SK-N-SH (cell line): ENCODE results near the gene KNSTRN. TPM values are rescaled to one million over a fixed set of nuclear protein-coding genes. Genes with fewer than 3 reads are reported as not detected.

Experiments
- CTCF ChIA-PET: fragments of 300-600, 350-600 bp; formaldehyde crosslinking; extraction: SDS; loops from one replicate; lab custom pipeline; 2021; lab: Yijun Ruan, JAX
- POLR2A ChIA-PET: fragments of 350-600 bp; sonication (Branson Sonifier 250); formaldehyde crosslinking; extraction: SDS; loops from one replicate; lab custom pipeline; 2020; ENCODE audit warnings: antibody characterized with exemption, inconsistent platforms; lab: Yijun Ruan, JAX
- DNase-seq: peaks from one replicate; pipeline ENCODE4 v3.0.0; 2012
- H2AFZ ChIP-seq: fragments of 200-600 bp; sonication (generic); 2 replicates; pipeline ENCODE4 v1.8.1; 2016; ENCODE audit warnings: antibody characterized with exemption, mild to moderate bottlenecking, low read depth
- H3F3A ChIP-seq: fragments of 200-600 bp; sonication (generic); replicated peaks from 2 replicates; pipeline ENCODE3; 2016; ENCODE audit warnings: antibody characterized with exemption, mild to moderate bottlenecking; ENCODE audit not compliant: insufficient read depth
- H3K27ac ChIP-seq, 2 experiments: fragments of 200-500 bp in 1 of 2; fragments of 200-600 bp in 1 of 2; sonication (Bioruptor generic) in 1 of 2; sonication (generic), shearing (Covaris generic) in 1 of 2; 2 replicates each; pipeline versions ENCODE4 v1.5.1 to v1.6.1; 2014 to 2016; ENCODE audit warnings: low read depth in 2 of 2, inconsistent platforms in 1 of 2, low read length in 1 of 2, mild to moderate bottlenecking in 1 of 2, mixed read lengths in 1 of 2
- H3K27me3 ChIP-seq: fragments of 200-600 bp; sonication (generic), shearing (Covaris generic); 2 replicates; pipeline ENCODE4 v1.6.1; 2016; ENCODE audit warnings: mixed run types; ENCODE audit not compliant: insufficient read depth
- H3K36me3 ChIP-seq, 2 experiments: fragments of 200-500 bp in 1 of 2; fragments of 200-600 bp in 1 of 2; sonication (Bioruptor generic) in 1 of 2; sonication (generic) in 1 of 2; replicated peaks in 1 of 2; 2 replicates each; pipeline versions ENCODE3 to v1.5.1; 2014 to 2016; ENCODE audit warnings: low read length in 1 of 2, mild to moderate bottlenecking in 1 of 2; ENCODE audit not compliant: insufficient read depth in 2 of 2, control insufficient read depth in 1 of 2
- H3K4me1 ChIP-seq, 2 experiments: fragments of 200-500 bp in 1 of 2; fragments of 200-600 bp in 1 of 2; sonication (Bioruptor generic) in 1 of 2; sonication (generic), shearing (Covaris generic) in 1 of 2; 2 replicates each; pipeline versions ENCODE4 v1.5.1 to v1.6.1; 2014 to 2016; ENCODE audit warnings: low read depth in 1 of 2, low read length in 1 of 2, mixed run types in 1 of 2; ENCODE audit not compliant: insufficient read depth in 2 of 2, control insufficient read depth in 1 of 2
- H3K4me2 ChIP-seq: fragments of 200-600 bp; sonication (generic), shearing (Covaris generic); 2 replicates; pipeline ENCODE4 v1.6.1; 2017; ENCODE audit warnings: mixed run types
- H3K4me3 ChIP-seq, 2 experiments: fragments of 200-500 bp in 1 of 2; fragments of 200-600 bp in 1 of 2; sonication (Bioruptor generic) in 1 of 2; sonication (generic), shearing (Covaris generic) in 1 of 2; 2 replicates each; pipeline versions ENCODE4 v1.5.1 to v1.8.1; 2014 to 2016; ENCODE audit warnings: low read depth in 2 of 2, inconsistent platforms in 1 of 2, low read length in 1 of 2, mild to moderate bottlenecking in 1 of 2, mixed read lengths in 1 of 2, moderate library complexity in 1 of 2
- H3K79me2 ChIP-seq: fragments of 200-600 bp; sonication (generic); 2 replicates; pipeline ENCODE4 v1.8.1; 2017; ENCODE audit warnings: mild to moderate bottlenecking; ENCODE audit not compliant: insufficient read depth
- H3K9ac ChIP-seq: fragments of 200-600 bp; sonication (generic); 2 replicates; pipeline ENCODE4 v1.6.1; 2017; ENCODE audit warnings: mixed run types
- H3K9me2 ChIP-seq: fragments of 200-600 bp; sonication (generic); 2 replicates; pipeline ENCODE4 v1.6.1; 2017; ENCODE audit warnings: mixed run types
- H3K9me3 ChIP-seq: fragments of 200-600 bp; sonication (generic); 2 replicates; pipeline ENCODE4 v1.6.1; 2017; ENCODE audit warnings: mixed run types, mild to moderate bottlenecking, moderate library complexity
- H4K20me1 ChIP-seq: fragments of 200-600 bp; sonication (generic); 2 replicates; pipeline ENCODE4 v1.6.1; 2017; ENCODE audit warnings: mild to moderate bottlenecking, mixed run types; ENCODE audit not compliant: insufficient read depth
- CHD2 ChIP-seq: fragments of 150-350 bp; IDR thresholded peaks from 2 replicates; pipeline ENCODE4 v1.6.1; 2018; ENCODE audit warnings: low read length; ENCODE audit not compliant: partially characterized antibody
- ELF1 ChIP-seq: IDR thresholded peaks from 2 replicates; pipeline ENCODE4 v1.4.0; 2012
- FOSL2 ChIP-seq: IDR thresholded peaks from 2 replicates; pipeline ENCODE4 v1.4.0; 2012; ENCODE audit warnings: low read depth, mild to moderate bottlenecking, moderate library complexity, borderline replicate concordance
- MXI1 ChIP-seq: IDR thresholded peaks from 2 replicates; pipeline ENCODE4 v1.6.1; 2012; ENCODE audit warnings: mild to moderate bottlenecking, low read depth, low read length, improper control_type of control experiment
- NRF1 ChIP-seq: IDR thresholded peaks from 2 replicates; pipeline ENCODE4 v1.6.1; 2012; ENCODE audit warnings: low read depth, mild to moderate bottlenecking, low read length
- POLR2AphosphoS5 ChIP-seq: IDR thresholded peaks from 2 replicates; pipeline ENCODE4 v1.6.1; 2012; ENCODE audit warnings: low read depth, low read length
- RAD21 ChIP-seq: IDR thresholded peaks from 2 replicates; pipeline ENCODE4 v1.6.1; 2012; ENCODE audit warnings: mild to moderate bottlenecking, low read length
- RFX5 ChIP-seq: IDR thresholded peaks from 2 replicates; pipeline ENCODE4 v1.6.1; 2012; ENCODE audit warnings: mild to moderate bottlenecking, improper control_type of control experiment, low read length
- SMC3 ChIP-seq: IDR thresholded peaks from 2 replicates; pipeline ENCODE4 v1.6.1; 2012; ENCODE audit warnings: low read depth, low read length, improper control_type of control experiment
- TAF1 ChIP-seq: IDR thresholded peaks from 2 replicates; pipeline ENCODE4 v1.6.1; 2012; ENCODE audit warnings: low read depth, mild to moderate bottlenecking, low read length, moderate library complexity, borderline replicate concordance
- TEAD4 ChIP-seq: IDR thresholded peaks from 2 replicates; pipeline ENCODE4 v1.4.0; 2012; ENCODE audit warnings: mild to moderate bottlenecking, borderline replicate concordance; ENCODE audit not compliant: insufficient read depth
- WGBS: methylation state at CpG from one replicate; pipeline ENCODE4 v1.1.6; 2017; ENCODE audit warnings: low lambda C conversion rate; 5-methylcytosine and 5-hydroxymethylcytosine counted together
- polyA plus RNA-seq, 3 experiments: library from polyadenylated mRNA; depleted of rRNA; stranded (reverse); fragments of >200 nt; gene quantifications; 2 replicates each; pipeline ENCODE4 v1.2.3, GENCODE V29; 2012
- TF ChIP-seq, protein P1 (sequence below): IDR thresholded peaks from 2 replicates; pipeline ENCODE4 v1.4.0; 2012; ENCODE audit warnings: low read depth
- TF ChIP-seq, protein P2 (sequence below): fragments of 200-600 bp; sonication (generic); IDR thresholded peaks from 2 replicates; pipeline ENCODE4 v1.6.1; 2017; ENCODE audit warnings: antibody characterized with exemption, mild to moderate bottlenecking, moderate library complexity
- TF ChIP-seq, protein P3 (sequence below): fragments of 150-350 bp; IDR thresholded peaks from 2 replicates; pipeline ENCODE4 v1.6.1; 2016; ENCODE audit warnings: mild to moderate bottlenecking, low read depth, low read length
- TF ChIP-seq, protein P4 (sequence below): IDR thresholded peaks from 2 replicates; pipeline ENCODE4 v1.4.0; 2012; ENCODE audit warnings: low read depth, borderline replicate concordance

Gene KNSTRN
- polyA plus RNA-seq, 1 of the 3 experiments (the other 2 are of a cell fraction) = 25.5 TPM

DNA sequence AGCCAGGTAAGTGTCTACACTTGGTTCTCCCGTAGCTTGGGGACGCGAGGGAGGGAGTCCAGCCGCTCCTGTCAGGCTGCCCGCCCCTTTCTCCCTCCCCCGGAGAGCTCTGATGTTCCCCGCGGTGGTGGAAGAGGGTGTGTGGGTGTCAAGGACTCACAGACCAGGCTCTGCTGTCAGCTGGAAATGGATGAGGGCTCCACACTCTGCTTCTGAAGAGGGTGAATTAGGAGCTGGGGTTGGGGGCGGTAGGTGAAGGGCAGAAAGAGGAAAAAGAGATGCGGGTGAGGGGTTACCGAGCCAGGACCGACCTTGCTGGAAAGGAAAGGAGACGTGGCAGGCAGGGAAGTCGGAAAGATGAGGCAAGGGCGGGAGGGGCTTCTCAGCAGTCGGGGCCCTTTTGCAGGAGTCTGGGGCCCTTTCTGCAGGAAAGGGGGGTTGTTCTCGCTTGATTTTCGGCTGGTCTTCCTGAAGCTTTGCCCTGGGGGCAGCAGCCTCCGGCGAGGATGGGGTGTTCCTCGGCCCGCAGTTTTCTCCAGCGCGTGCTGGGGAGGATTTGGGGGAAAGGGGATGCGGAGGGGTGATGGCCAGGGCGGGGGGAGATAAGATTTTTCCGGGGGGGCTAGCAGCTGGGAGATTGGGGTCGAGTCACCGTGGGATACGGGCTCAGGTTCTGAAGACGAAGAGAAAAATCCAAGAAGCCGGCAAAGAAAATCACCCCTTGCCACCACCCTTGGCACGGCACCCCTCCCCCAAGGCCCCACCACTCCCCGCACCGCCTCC lies 57.6 kb downstream of the KNSTRN start:
- H2AFZ ChIP-seq = peak overlapping the region; percentile 83
- under 1% methylated on average over 30 of the region's 35 CpGs for WGBS
- peak overlapping the region; percentile 52 for H3K9ac ChIP-seq
- no peaks in the 10 kb centered on the region for H3F3A ChIP-seq
- H3K27ac ChIP-seq = peak overlapping the region in 1 of 2 experiments; percentile 72; a peak in 2 of 4 replicates
- peak overlapping the region; percentile 63 to 74 for H3K4me3 ChIP-seq
- TF ChIP-seq, protein P1, sequence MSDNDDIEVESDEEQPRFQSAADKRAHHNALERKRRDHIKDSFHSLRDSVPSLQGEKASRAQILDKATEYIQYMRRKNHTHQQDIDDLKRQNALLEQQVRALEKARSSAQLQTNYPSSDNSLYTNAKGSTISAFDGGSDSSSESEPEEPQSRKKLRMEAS = no peak
- peak; percentile 44 for TF ChIP-seq CHD2
- peak; percentile 26; the same call in 1 of the 2 replicates for TF ChIP-seq MXI1
- no peak for TF ChIP-seq SMC3
- TF ChIP-seq, protein P2, sequence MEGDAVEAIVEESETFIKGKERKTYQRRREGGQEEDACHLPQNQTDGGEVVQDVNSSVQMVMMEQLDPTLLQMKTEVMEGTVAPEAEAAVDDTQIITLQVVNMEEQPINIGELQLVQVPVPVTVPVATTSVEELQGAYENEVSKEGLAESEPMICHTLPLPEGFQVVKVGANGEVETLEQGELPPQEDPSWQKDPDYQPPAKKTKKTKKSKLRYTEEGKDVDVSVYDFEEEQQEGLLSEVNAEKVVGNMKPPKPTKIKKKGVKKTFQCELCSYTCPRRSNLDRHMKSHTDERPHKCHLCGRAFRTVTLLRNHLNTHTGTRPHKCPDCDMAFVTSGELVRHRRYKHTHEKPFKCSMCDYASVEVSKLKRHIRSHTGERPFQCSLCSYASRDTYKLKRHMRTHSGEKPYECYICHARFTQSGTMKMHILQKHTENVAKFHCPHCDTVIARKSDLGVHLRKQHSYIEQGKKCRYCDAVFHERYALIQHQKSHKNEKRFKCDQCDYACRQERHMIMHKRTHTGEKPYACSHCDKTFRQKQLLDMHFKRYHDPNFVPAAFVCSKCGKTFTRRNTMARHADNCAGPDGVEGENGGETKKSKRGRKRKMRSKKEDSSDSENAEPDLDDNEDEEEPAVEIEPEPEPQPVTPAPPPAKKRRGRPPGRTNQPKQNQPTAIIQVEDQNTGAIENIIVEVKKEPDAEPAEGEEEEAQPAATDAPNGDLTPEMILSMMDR = peak; percentile 4; the same call in 1 of the 2 replicates
- no peak for TF ChIP-seq RAD21
- TF ChIP-seq ELF1 = no peak
- no peak for TF ChIP-seq TAF1
- TF ChIP-seq, all 33 proteins: peak for 3
- Histone ChIP-seq H4K20me1 (peaks cover 31% of the 10 kb centered on the region), H3K79me2 (peaks cover 32% of the 10 kb centered on the region), H3K4me1 (peaks cover 11 to 40% of the 10 kb centered on the region in 2 experiments; a peak in 3 of 4 replicates), H3K27me3 (no peaks in the 10 kb centered on the region; the same call in none of the 2 replicates), H3K36me3 (no peaks in the 10 kb centered on the region), H3K9me3 (no peaks in the 10 kb centered on the region), H3K9me2 (no peaks in the 10 kb centered on the region), H3K4me2 (peak overlapping the region; percentile 89)
- DNase-seq = peak; percentile 71
- ChIA-PET CTCF (interaction anchor here (0.7 to 3.3 kb wide), 14 partner anchors 10 to 166 kb away, joined by 3 to 16 read pairs (median 5); partner anchors contain the start of genes CHST14, DISP2 and INAFM2), POLR2A (interaction anchor here (0.8 to 1.2 kb wide), 3 partner anchors 10 to 57 kb away, joined by 3 read pairs; partner anchors contain the start of genes IVD and KNSTRN)

DNA sequence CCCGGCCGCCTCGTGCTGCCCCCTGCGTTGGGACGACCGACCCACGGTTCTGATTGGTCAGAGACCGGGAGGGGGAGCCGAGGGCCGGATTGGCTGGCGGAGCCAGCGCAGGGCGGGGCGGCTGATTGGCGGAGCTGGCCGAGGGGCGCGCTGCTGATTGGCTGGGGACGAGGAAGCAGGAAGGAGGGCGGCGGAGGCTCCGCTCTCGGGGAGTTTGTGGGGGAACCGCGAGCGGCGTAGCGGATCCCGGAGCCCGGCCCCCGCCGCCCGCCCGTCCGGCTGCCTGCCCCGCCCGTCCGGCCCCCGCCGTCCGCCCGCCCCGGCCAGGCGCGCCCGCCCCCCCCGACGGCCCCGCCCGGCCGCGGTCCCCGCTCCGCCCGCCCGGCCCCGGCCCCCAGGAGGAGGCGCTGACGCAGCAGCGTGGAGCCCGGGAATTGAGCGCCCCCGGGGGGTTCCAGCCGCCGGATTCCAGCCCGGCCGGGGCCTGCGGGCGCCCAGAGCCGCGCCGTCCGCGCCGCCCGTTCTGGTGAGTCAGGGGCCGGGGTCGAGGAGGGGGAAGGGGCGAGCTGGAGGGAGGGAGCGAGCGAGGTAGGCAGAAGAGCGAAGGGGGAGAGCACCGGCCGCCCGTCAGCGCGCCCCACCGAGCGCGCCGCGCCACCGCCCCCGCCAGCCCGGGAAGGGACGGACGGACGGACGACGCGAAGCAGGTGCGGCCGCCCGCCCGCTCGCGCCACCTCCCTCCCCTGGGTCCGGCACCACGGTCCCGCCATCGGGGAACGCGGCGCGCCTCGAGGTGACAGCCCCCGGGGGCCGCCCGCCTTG lies 58.4 kb downstream of the KNSTRN start, which contains the start of gene BAHD1:
Gene BAHD1 (plus strand): TSS at position 211 of the 822 bp plus-strand sequence. CDS start 17,512 bp downstream, outside the sequence.
- Histone ChIP-seq H3K79me2 (peaks cover 40% of the 10 kb centered on the region), H3K27me3 (no peaks in the 10 kb centered on the region; the same call in 1 of the 2 replicates), H3K4me2 (peak within 1 kb of the TSS; percentile 94), H3K4me1 (peaks cover 12 to 38% of the 10 kb centered on the region in 2 experiments; a peak in 3 of 4 replicates), H3K9ac (peak within 1 kb of the TSS; percentile 64), H3K27ac (peak within 1 kb of the TSS in 1 of 2 experiments; percentile 72; a peak in 2 of 4 replicates), H3K9me3 (no peaks in the 10 kb centered on the region), H3K4me3 (peak within 1 kb of the TSS; percentile 75 to 77), H3K36me3 (no peaks in the 10 kb centered on the region), H4K20me1 (peaks cover 39% of the 10 kb centered on the region), H2AFZ (peak within 1 kb of the TSS; percentile 83), H3K9me2 (no peaks in the 10 kb centered on the region), H3F3A (no peaks in the 10 kb centered on the region)
- 0% methylated on average over 14 of the region's 119 CpGs for WGBS
- DNase-seq = peak; percentile 100
- ChIA-PET CTCF (interaction anchor here (0.8 to 3.3 kb wide), 12 partner anchors 11 to 162 kb away, joined by 3 to 16 read pairs (median 4); partner anchors contain the start of gene CHST14), POLR2A (interaction anchor here (0.9 to 1.0 kb wide), 3 partner anchors 10 to 128 kb away, joined by 3 to 4 read pairs (median 3); partner anchors contain the start of genes CHST14 and RPUSD2)
- TF ChIP-seq, protein P3, sequence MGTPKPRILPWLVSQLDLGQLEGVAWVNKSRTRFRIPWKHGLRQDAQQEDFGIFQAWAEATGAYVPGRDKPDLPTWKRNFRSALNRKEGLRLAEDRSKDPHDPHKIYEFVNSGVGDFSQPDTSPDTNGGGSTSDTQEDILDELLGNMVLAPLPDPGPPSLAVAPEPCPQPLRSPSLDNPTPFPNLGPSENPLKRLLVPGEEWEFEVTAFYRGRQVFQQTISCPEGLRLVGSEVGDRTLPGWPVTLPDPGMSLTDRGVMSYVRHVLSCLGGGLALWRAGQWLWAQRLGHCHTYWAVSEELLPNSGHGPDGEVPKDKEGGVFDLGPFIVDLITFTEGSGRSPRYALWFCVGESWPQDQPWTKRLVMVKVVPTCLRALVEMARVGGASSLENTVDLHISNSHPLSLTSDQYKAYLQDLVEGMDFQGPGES = peak; percentile 56; the same call in 1 of the 2 replicates
- TF ChIP-seq, protein P4, sequence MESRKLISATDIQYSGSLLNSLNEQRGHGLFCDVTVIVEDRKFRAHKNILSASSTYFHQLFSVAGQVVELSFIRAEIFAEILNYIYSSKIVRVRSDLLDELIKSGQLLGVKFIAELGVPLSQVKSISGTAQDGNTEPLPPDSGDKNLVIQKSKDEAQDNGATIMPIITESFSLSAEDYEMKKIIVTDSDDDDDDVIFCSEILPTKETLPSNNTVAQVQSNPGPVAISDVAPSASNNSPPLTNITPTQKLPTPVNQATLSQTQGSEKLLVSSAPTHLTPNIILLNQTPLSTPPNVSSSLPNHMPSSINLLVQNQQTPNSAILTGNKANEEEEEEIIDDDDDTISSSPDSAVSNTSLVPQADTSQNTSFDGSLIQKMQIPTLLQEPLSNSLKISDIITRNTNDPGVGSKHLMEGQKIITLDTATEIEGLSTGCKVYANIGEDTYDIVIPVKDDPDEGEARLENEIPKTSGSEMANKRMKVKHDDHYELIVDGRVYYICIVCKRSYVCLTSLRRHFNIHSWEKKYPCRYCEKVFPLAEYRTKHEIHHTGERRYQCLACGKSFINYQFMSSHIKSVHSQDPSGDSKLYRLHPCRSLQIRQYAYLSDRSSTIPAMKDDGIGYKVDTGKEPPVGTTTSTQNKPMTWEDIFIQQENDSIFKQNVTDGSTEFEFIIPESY = no peak
- no peak for TF ChIP-seq FOSL2
- no peak for TF ChIP-seq POLR2AphosphoS5
- peak; percentile 42; the same call in 1 of the 2 replicates for TF ChIP-seq TAF1
- TF ChIP-seq, protein P1 = peak; percentile 89
- TF ChIP-seq NRF1 = 0 out of 2 replicates have a peak, but pooled peaks have one; percentile 35
- peak; percentile 84 for TF ChIP-seq ELF1
- TF ChIP-seq RFX5 = peak; percentile 64; the same call in 1 of the 2 replicates
- TF ChIP-seq TEAD4 = no peak
